PC-9 (cell line): ENCODE results near the gene SUGCT.

Source experiments
- CTCF ChIP-seq: fragments of 200-600 bp; sonication (generic); conservative IDR thresholded peaks from 2 replicates; pipeline ENCODE4 v1.6.1; 2017; ENCODE audit warnings: mixed run types, antibody characterized with exemption, mild to moderate bottlenecking, moderate library complexity
- EZH2 ChIP-seq: fragments of 200-600 bp; sonication (generic); IDR thresholded peaks from 2 replicates; pipeline ENCODE4 v1.8.0; 2017; ENCODE audit warnings: antibody characterized with exemption, low read depth

- TF ChIP-seq EZH2 (no peak), CTCF (no peak)
These were observed 607.5 kb downstream of the SUGCT start for GRCh38 chr7:40742270-40742669.
